Activated T-helper 2 cell treated with anti-CD3 and anti-CD28 coated beads, Interferon-gamma antibody, Interleukin-2, Interleukin-4, amounts not matched to agents 10 μg/mL and 5 μg/mL and 100 μg/mL, durations not matched to agents 14 hours and 24 hours and 36 hours (primary cell): ENCODE measurements around the gene RTP2. TPM values are rescaled to one million over a fixed set of nuclear protein-coding genes. Genes with fewer than 3 reads are reported as not detected.

Experiments
- DNase-seq: peaks from one replicate; pipeline ENCODE4 v3.0.0; 2021; ENCODE audit warnings: low spot score
- H3K27ac Mint-ChIP-seq: one replicate; pipeline ENCODE4 v1.8.0; 2021; ENCODE audit warnings: mixed read lengths
- H3K27me3 Mint-ChIP-seq: one replicate; pipeline ENCODE4 v1.8.0; 2021; ENCODE audit warnings: low read depth, mixed read lengths
- H3K36me3 Mint-ChIP-seq: one replicate; pipeline ENCODE4 v1.8.0; 2021; ENCODE audit warnings: low read depth, mixed read lengths
- H3K4me1 Mint-ChIP-seq: one replicate; pipeline ENCODE4 v1.8.0; 2021; ENCODE audit warnings: low read depth, mixed read lengths
- H3K4me3 Mint-ChIP-seq: one replicate; pipeline ENCODE4 v1.8.0; 2021; ENCODE audit warnings: low read depth, mild to moderate bottlenecking, moderate library complexity, mixed read lengths
- H3K9me3 Mint-ChIP-seq: one replicate; pipeline ENCODE4 v1.8.0; 2021; ENCODE audit warnings: mixed read lengths
- intact Hi-C: fragments of 100-400 bp; cut with micrococcal nuclease; formaldehyde crosslinking; loops from one replicate; pipeline ENCODE4 v1.15.1; 2023
- total RNA-seq: library from RNA; stranded (reverse); gene quantifications from 2 replicates; pipeline ENCODE4 v1.2.3, GENCODE V29; 2022

The RTP2 gene
- not detected in 2 replicates for total RNA-seq

DNA sequence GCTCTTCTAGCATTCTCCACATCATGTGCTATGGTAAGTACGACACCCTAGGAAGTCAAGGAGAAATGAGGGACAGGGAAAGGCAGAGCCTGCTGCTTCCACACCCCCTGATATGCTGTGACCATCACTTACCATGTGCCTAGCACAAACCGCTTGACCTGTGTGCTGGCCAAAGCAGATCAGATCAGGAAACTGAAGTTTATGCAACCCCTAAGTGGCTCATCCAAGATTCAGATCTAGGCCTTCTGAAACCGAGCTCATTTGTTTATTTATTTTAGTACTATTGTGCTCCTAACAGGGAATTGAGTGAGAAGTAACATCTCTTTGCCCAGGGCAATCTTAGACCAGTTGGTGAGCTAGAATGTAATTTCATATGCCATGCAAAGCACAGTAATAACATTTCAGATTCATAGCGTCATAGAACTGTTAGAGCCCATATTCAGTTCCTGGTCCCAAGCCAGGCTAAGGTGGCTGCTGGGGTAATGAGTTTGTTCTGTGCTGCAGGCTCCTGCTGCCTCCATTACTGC lies at the start of gene RTP2:
Gene RTP2 (minus strand): TSS at position 51 of the 527 bp plus-strand sequence. CDS start 429 bp downstream, outside the sequence.
- intact Hi-C loops, result no loop called here
- Mint-ChIP-seq H3K27me3 (peaks cover 22% of the 10 kb centered on the region), H3K4me1 (no peaks in the 10 kb centered on the region), H3K27ac (no peak within 1 kb of the TSS), H3K9me3 (no peaks in the 10 kb centered on the region), H3K4me3 (no peak within 1 kb of the TSS), H3K36me3 (no peaks in the 10 kb centered on the region)
- no peak for DNase-seq

GRCh38 chr3:187750513-187751123 lies 48.3 kb upstream of the RTP2 start:
- peaks cover 3% of the 10 kb centered on the region for H3K36me3 Mint-ChIP-seq
- H3K9me3 Mint-ChIP-seq, result peaks cover 2% of the 10 kb centered on the region
- H3K27me3 Mint-ChIP-seq, result no peaks in the 10 kb centered on the region
- no peak overlapping the region for H3K27ac Mint-ChIP-seq
- no peak for DNase-seq
- intact Hi-C loops, result no loop called here
- no peak overlapping the region for H3K4me3 Mint-ChIP-seq
- H3K4me1 Mint-ChIP-seq, result peaks cover 57% of the 10 kb centered on the region

DNA sequence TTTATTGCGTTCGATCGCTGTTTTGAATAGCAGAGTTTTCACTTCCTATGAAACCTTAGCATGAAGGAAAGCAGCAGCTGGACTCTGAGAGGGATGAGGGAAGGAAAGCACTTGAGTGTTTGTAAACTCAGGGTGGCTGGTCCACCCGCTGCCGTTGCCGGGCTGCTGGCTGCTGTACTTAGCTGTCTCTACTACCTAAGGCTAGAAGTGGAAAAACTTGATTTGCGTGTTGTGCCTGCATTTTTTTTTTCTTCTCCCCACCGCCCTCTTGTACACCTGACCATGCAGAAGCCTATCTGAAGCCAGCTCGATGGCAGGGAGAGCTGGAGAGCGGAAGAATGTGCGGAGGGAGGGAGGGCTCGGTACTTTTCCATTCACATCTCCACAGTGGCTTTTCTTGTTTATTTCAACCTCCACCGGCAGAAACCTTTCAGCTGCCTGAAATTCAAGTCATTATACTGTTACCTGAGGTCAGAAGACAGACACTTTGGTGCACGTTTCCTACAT lies 47.7 kb upstream of the RTP2 start:
- H3K4me3 Mint-ChIP-seq, result no peak overlapping the region
- peaks cover 59% of the 10 kb centered on the region for H3K4me1 Mint-ChIP-seq
- intact Hi-C loops, result no loop called here
- H3K27me3 Mint-ChIP-seq, result no peaks in the 10 kb centered on the region
- no peak overlapping the region for H3K27ac Mint-ChIP-seq
- peaks cover 3% of the 10 kb centered on the region for H3K36me3 Mint-ChIP-seq
- no peak for DNase-seq
- H3K9me3 Mint-ChIP-seq, result peaks cover 2% of the 10 kb centered on the region

DNA sequence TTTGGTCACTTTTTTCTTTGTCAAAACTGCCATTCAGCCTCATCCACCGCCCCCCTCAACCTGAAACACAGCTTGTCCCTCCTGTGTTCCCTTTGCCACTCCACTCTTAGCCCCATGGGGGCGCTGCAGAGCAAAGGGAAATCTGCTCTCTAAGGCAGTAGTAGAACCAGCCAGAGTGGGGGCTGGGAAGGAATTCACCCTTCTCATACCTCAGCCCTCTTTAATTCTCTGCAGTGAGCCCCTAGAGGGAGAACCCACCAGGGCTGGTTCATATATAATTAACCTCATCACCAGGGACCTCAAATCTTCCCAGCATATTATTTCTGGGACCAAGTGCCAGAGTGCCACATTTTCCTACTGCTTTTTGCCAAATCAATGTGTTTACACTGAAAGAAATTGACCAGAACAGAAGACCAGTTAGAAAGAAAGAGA lies 45.7 kb upstream of the RTP2 start:
- Mint-ChIP-seq H3K4me1 (peaks cover 55% of the 10 kb centered on the region), H3K9me3 (peaks cover 2% of the 10 kb centered on the region)

DNA sequence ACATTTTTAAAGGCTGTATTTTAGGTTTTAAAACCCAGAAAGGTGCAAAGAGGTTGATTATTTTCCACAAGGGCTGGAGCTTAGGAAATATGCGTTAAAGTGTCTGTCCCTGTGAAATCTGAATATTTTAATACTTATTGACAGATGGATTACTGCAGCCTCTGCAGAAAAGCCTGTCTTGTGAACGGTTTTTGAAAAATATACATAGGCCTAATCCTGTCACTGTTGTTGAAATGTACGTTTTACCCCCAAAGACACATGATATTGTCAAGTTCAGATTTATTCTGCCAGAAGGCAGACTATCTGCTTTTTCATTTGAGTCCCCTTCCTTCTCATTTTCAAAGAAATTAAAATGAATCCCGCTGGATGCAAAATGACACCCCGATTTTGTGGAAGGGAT lies 45.1 kb upstream of the RTP2 start:
- intact Hi-C loops, result loop anchor here (1.0 to 10.0 kb wide), 7 partner anchors 172 to 977 kb away; no protein-coding TSS in a partner anchor
- Mint-ChIP-seq H3K27ac (peak overlapping the region; percentile 99), H3K4me3 (peak overlapping the region; percentile 94), H3K4me1 (peaks cover 57% of the 10 kb centered on the region), H3K36me3 (peaks cover 3% of the 10 kb centered on the region), H3K27me3 (no peaks in the 10 kb centered on the region), H3K9me3 (peaks cover 2% of the 10 kb centered on the region)
- DNase-seq, result no peak

More for the DNA sequence above, 45.7 kb upstream of the RTP2 start:
- DNase-seq, result peak; percentile 84
- Mint-ChIP-seq H3K4me3 (peak overlapping the region; percentile 53), H3K36me3 (peaks cover 3% of the 10 kb centered on the region), H3K27me3 (no peaks in the 10 kb centered on the region), H3K27ac (peak overlapping the region; percentile 99)
- intact Hi-C loops, result loop anchor here (1.0 to 10.0 kb wide), 5 partner anchors 29 to 977 kb away; no protein-coding TSS in a partner anchor

- Mint-ChIP-seq H3K9me3 (peaks cover under 1% of the 10 kb centered on the region), H3K4me1 (peaks cover 61% of the 10 kb centered on the region), H3K4me3 (peak overlapping the region; percentile 94), H3K27ac (peak overlapping the region; percentile 99), H3K36me3 (peaks cover under 1% of the 10 kb centered on the region), H3K27me3 (no peaks in the 10 kb centered on the region)
- intact Hi-C loops, result loop anchor here (1.0 to 10.0 kb wide), 7 partner anchors 173 to 978 kb away; no protein-coding TSS in a partner anchor
- no peak for DNase-seq
Measured at GRCh38 chr3:187746442-187747281, 44.3 kb upstream of the RTP2 start.

- H3K4me3 Mint-ChIP-seq, result peak overlapping the region; percentile 94
- peaks cover 60% of the 10 kb centered on the region for H3K4me1 Mint-ChIP-seq
- intact Hi-C loops, result loop anchor here (10.0 kb wide), 2 partner anchors 809 to 979 kb away; no protein-coding TSS in a partner anchor
- H3K36me3 Mint-ChIP-seq, result no peaks in the 10 kb centered on the region
- DNase-seq, result no peak
- no peaks in the 10 kb centered on the region for H3K27me3 Mint-ChIP-seq
- H3K9me3 Mint-ChIP-seq, result no peaks in the 10 kb centered on the region
- H3K27ac Mint-ChIP-seq, result peak overlapping the region; percentile 99
Measured at GRCh38 chr3:187746059-187746441, 43.7 kb upstream of the RTP2 start.

- peaks cover 55% of the 10 kb centered on the region for H3K4me1 Mint-ChIP-seq
Measured at GRCh38 chr3:187745201-187746058, 43.1 kb upstream of the RTP2 start, which contains the start of gene BCL6. Gene BCL6, minus strand, starts transcription at chr3:187745468. Its CDS starts 11,775 bp downstream, at chr3:187733693.

GRCh38 chr3:187744169-187745151 lies 42.1 kb upstream of the RTP2 start:
- intact Hi-C loops, result loop anchor here (1.0 to 10.0 kb wide), 13 partner anchors 59 to 1563 kb away; partner anchors contain the start of gene LPP
- H3K27me3 Mint-ChIP-seq, result no peaks in the 10 kb centered on the region
- H3K9me3 Mint-ChIP-seq, result no peaks in the 10 kb centered on the region
- peak overlapping the region; percentile 99 for H3K27ac Mint-ChIP-seq
- no peaks in the 10 kb centered on the region for H3K36me3 Mint-ChIP-seq
- peak; percentile 51 for DNase-seq
- H3K4me3 Mint-ChIP-seq, result peak overlapping the region; percentile 94
- peaks cover 49% of the 10 kb centered on the region for H3K4me1 Mint-ChIP-seq

More at GRCh38 chr3:187745201-187746058, 43.1 kb upstream of the RTP2 start, which contains the start of gene BCL6:
- Mint-ChIP-seq H3K27me3 (no peaks in the 10 kb centered on the region), H3K9me3 (no peaks in the 10 kb centered on the region), H3K36me3 (no peaks in the 10 kb centered on the region), H3K27ac (peak within 1 kb of the TSS; percentile 99), H3K4me3 (peak within 1 kb of the TSS; percentile 94)
- peak; percentile 90 for DNase-seq
- intact Hi-C loops, result loop anchor here (1.0 to 10.0 kb wide), 7 partner anchors 58 to 1170 kb away; no protein-coding TSS in a partner anchor

DNA sequence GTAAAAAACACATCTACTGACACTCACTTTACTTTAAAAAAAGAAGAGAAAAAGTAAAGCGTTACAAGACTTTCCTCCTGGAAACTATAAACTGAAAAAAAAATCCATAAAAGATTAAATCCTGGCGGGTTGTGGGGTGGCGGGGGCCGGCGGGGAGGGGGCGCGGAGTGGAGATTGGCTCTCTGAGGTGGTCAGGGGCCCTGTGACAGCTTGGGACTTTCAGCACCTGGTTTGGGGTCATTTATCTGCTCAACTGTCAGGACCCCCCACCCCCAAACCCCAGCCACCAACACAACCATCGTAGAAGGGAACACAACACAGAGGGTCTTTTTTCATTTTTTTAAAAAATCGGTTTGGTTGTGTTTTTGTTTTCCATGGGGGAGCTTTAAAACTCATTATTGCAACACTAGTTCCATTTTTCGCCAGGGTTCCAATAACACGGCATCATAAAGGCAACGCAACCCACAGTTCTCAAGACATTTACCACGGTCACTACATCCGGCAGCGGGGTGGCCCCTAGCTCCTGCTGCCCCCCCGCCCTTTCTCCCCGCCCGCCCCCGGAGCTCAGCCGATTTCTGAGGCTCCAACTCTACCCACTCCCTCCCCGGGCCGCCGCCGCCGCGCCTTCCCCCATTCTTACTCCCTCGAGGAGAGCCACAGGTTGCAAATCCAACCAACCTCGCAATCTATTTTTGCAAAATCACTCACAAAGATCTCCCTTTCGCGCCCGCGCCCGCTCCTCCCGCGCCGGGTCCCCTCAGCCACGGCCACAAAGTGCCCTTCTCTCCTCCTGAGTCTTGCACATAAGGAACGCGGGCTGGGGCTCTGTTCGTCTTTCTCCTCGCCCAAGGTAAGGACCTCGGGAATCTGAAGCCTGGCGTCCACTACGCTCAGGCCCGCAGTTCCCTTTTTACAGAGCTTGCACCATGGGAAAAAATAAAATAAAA lies 41.1 kb upstream of the RTP2 start:
- Mint-ChIP-seq H3K36me3 (no peaks in the 10 kb centered on the region), H3K4me1 (peaks cover 44% of the 10 kb centered on the region), H3K27me3 (no peaks in the 10 kb centered on the region), H3K27ac (peak overlapping the region; percentile 99), H3K4me3 (peak overlapping the region; percentile 94), H3K9me3 (no peaks in the 10 kb centered on the region)
- intact Hi-C loops, result loop anchor here (1.0 to 10.0 kb wide), 11 partner anchors 231 to 1564 kb away; partner anchors contain the start of gene LPP
- DNase-seq, result peak; percentile 45
